Right renal pelvis (tissue), 4 donors: ENCODE results near the gene MARCHF3. TPM values are rescaled to one million over a fixed set of nuclear protein-coding genes. Genes with fewer than 3 reads are reported as not detected.
"Not testable (repeated sequence)": the region's sequence is repeated elsewhere in the genome, so short reads cannot be mapped to it uniquely, and the experiment has no call there.

Experiments
- DNase-seq, 4 donors: peaks; one replicate each; pipeline ENCODE4 v3.0.0-alpha.2; 2013; ENCODE audit warnings: low read depth in 4 of 4, low spot score in 3 of 4, missing footprints in 1 of 4
- polyA plus RNA-seq, 4 donors: library from polyadenylated mRNA; unstranded; fragments of 120-200 nt; gene quantifications; one replicate each; pipeline ENCODE4 v1.2.1, GENCODE V29; 2013; ENCODE audit not compliant: insufficient read length in 4 of 4

The MARCHF3 gene, protein sequence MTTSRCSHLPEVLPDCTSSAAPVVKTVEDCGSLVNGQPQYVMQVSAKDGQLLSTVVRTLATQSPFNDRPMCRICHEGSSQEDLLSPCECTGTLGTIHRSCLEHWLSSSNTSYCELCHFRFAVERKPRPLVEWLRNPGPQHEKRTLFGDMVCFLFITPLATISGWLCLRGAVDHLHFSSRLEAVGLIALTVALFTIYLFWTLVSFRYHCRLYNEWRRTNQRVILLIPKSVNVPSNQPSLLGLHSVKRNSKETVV
- polyA plus RNA-seq = 1 to 10 TPM; 6.1 to 8.5 (median 7.7) TPM

- DNase-seq = peak; percentile 90 to 96 (median 91)
Observed at GRCh38 chr5:127030259-127031146, at the start of gene MARCHF3. MARCHF3 (minus strand) TSS chr5:127030558; CDS start chr5:126918171, 112,387 bp downstream.

GRCh38 chr5:127079994-127080491, 49.7 kb upstream of the MARCHF3 start:
- no peak for DNase-seq

- DNase-seq = no peak
Observed at GRCh38 chr5:127077366-127077765, 47.0 kb upstream of the MARCHF3 start.

DNA sequence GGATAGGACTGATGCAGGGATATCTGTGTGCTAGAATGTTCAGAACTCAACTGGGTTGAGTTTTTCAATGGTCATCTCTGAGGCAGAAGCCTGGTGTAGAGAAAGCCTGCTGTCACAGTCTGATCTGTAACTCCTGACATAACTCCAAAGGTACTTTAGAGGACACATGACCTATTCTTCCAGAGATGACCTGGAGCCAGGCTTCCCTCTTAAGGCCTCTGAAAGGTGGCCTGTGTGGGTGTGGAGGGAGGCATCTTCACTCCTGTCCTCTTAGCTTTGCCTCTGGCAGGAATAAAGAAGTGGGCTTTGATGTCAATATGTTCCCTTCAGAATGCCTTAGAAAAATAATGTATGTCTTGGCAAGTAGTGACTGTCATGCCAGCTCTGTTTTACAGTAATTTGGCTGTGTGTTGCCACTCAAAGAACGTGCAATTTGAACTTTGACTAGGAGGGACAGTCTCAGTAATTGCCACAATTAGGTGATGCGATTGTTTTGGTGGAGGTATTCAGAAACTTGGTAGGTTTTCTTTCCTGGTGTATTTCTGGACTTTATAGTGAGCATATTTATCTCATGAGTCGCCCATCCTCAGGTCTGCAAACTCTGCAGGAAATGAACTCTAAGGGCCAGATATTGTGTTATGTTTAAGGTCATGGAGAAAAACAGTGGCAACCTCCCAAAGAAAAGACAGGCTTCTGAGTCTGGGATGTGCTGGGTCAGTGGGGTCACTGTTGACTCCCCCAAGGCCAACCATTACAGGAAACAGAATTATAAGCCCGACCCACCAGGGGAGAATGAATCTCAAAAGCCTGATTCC, 46.2 kb upstream of the MARCHF3 start:
- DNase-seq = peak in 2 of 4 donors; percentile 25 to 29

GRCh38 chr5:127074466-127074865, 44.1 kb upstream of the MARCHF3 start:
- DNase-seq = no peak

DNA sequence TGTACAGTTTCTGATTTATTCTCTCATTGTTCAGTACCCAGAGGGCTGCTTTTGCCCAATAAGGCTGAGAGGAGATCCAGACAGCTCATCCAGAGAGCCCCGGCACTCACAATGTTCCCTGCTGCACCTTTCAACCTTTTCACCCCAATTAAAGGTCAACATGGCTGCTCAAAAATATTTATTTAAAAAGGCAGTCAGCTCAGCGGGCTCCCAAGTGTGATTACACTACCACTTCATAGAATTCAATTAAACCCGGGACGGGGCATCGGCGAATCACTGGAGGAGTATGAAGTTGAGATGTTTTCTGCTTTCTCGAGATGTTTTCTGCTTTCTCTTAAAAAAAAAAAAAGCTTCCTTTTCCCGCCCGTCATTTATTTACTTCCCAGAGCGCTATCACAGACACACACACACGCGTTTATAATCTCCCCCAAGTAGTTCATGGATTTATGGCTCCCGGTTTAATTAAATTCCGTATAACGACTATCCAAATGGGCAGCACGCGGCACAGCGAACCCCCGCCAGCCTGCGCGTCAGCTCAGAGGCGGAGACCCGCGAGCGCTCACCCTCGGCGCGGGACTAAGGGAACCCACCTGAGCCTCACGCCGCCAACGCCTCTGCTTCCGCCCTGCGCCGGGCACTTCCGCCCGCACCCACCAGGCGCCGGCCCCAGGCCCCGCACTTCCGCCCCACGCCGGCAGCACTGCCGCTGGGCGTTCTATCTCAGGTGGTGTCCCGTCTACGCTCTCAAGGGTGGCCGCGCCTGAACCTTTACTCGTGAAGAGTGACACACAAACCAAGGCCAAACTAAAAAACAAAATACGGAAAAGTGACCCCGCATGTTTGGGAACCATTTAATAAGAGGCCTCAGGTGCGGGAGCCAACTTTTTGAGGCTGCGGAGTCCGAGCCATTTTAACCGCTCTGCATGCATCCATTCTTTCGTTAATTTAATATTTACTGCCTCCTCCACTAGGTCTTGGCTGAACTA, 42.8 kb upstream of the MARCHF3 start, which contains the start of gene C5orf63:
TSS of gene C5orf63 (minus strand) at position 642 of the 986 bp plus-strand sequence. CDS start 14,507 bp downstream, outside the sequence.
- DNase-seq = peak in 3 of 4 donors; percentile 33 to 49 (median 38)

GRCh38 chr5:127070243-127070642, 39.9 kb upstream of the MARCHF3 start:
- DNase-seq = no peak

GRCh38 chr5:127068493-127069214, 38.3 kb upstream of the MARCHF3 start:
- no peak for DNase-seq

DNA sequence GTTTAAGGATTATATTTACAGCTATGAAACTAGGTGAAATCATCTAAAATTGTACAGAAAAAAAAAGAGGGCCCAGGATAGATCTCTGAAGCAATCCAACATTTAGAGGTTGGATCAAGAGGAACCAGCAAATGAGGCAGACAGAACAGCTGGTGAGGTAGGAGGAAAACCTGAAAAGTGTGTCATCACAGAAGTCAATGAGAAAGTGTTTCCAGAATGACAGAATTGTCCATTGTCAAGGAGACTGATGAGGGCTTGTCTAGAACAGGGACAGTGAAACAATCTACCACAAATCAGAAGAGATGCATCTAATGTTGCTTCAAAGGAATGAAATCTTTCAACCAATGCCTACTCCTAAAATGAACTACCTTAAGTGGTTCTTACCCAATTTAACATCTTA, 36.4 kb upstream of the MARCHF3 start:
- no peak for DNase-seq

GRCh38 chr5:127064253-127064840, 34.0 kb upstream of the MARCHF3 start:
- no peak for DNase-seq

DNA sequence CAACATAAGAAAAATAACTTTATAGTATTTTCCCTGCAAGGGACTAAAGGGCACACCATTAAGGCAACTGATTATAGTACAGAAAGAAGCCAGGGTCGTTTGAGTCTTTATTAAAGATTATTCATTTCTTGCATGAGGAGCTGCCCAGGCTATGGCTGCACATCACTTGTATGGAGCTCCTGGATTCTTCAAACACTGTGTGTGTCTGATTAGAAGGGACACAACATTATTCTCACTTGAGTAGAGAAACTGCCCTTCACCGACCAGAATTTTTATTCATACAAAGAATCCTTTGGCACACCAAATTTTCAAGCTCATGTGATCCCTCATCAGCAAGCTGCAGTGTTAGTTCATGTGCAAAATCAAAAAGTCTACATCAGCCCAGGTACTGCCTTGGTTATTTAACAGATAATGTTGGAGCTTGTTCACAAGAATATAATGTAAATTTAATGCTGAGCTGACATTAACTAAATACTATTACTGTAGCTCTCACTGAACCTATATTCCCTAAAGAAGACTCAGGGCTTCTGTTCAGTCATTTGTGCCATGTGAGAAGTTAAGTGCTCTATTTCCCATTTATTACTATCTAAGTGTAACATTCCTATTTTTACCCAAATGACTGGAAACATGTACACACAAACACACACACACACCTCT, 33.0 kb upstream of the MARCHF3 start:
- DNase-seq = no peak

DNA sequence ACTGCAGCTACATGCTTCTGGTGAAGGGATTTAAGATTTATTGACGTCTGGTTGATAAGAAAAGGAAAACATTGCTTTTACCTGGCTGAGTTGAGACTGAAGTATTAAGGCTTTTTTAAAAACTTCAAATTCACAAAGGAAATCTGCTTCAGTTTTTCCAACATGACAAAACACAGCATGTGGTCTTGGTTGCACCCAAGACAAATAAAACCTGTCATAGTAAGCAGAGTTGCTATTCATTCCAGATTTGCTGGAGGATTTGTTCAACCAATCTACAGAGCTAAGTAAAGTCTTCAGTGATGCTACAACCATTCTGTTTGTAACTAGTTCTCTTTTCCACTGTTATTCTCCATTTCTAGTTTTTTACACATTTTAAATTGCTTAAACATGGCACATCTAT, 31.6 kb upstream of the MARCHF3 start:
- no peak for DNase-seq

DNA sequence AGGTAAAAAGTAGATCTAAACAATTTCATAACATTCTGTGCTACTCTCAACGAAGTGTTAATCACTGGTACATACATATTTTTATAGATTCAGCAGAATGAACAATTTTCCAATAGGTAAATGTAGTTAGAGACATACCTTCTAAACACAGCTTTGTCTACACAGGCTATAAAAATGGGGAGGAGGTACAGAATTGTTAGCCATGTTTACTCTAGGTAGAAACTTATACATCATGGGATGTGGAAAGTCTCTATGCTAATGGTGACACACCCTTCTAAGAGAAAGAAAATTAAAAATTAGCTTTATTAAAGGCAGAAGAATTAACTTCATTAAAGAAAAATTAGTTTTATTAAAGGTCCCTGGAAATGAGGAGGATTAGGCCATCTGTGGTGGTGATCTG, 31.2 kb upstream of the MARCHF3 start:
- no peak for DNase-seq

DNA sequence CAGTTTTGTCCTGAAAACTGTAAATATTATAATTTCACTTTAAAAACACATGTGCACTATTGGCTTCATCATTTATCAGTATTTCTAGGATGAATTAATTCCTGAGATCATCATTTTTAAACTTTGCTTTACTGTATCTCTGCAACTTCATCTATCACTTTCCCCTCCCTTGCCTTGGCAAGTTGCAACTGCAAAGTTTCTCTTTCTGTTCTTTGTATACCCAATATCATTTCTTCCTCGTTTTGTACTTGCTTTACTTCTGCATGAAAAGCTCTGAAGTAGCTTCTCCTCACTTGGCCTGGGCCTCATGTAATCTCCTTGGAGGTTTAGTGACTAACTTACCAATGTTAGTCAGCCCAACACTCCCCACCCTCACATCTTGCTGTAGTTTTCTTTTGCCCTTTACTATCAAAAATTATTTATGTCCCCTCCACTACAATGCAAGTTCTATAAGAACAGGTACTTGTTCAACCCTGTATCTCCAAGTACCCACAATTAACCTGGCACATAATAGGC, 30.2 kb upstream of the MARCHF3 start:
- no peak for DNase-seq

GRCh38 chr5:127056896-127057295, 26.5 kb upstream of the MARCHF3 start:
- no peak for DNase-seq

DNA sequence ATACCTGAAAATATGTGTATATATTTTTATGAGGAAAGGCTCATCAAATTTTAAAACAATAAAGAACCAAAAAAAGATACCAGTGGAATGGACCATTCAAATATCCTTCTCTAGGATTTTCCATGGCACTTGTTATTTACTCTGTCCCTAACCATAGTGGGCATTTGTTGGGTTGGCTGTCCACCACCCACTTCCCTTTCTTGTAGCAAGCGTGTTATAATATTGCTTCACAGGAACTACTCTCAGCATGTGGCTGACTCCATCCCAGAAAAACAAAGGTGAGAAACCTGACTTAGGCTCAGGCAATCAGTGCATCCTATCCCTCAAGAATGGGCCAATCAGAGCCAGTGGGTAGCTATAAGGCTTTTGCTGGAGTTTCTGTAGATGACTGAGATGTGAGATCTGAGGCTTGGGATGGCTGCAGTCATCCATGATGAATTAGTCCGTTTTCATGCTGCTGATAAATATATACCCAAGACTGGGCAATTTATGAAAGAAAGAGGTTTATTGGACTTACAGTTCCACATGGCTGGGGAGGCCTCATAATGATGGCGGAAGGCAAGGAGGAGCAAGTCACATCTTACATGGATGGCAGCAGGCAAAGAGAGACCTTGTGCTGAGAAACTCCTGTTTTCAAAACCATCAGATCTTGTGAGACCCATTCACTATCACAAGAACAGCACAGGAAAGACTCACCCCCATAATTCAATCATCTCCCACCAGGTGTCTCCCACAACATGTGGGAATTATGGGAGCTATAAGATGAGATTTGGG, 25.7 kb upstream of the MARCHF3 start:
- DNase-seq = no peak

DNA sequence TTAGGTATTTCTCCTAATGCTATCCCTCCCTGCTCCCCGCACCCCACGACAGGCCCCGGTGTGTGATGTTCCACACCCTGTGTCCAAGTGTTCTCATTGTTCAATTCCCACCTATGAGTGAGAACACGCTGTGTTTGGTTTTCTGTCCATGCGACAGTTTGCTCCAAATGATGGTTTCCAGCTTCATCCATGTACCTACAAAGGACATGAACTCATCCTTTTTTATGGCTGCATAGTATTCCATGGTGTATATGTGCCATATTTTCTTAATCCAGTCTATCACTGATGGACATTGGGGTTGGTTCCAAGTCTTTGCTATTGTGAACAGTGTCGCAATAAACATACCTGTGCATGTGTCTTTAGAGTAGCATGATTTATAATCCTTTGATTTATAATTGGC, 23.2 kb upstream of the MARCHF3 start:
- not testable (repeated sequence) for DNase-seq
